SH-SY5Y (cell line): ENCODE measurements around the gene ELP1.

Experiments
- GATA2 ChIP-seq: IDR thresholded peaks from 2 replicates; pipeline ENCODE4 v1.6.1; 2011; ENCODE audit warnings: mild to moderate bottlenecking, low read depth, low read length
- GATA3 ChIP-seq: IDR thresholded peaks from 2 replicates; pipeline ENCODE4 v1.6.1; 2011; ENCODE audit warnings: low read depth, mild to moderate bottlenecking, low read length, moderate library complexity

- TF ChIP-seq GATA2: no peak
- no peak for TF ChIP-seq GATA3
Measured at GRCh38 chr9:108842610-108843295, 91.2 kb downstream of the ELP1 start.
